Vagina (tissue), 2 donors: ENCODE data around the gene PBX2. TPM values are rescaled to one million over a fixed set of nuclear protein-coding genes. Genes with fewer than 3 reads are reported as not detected.

Source experiments
- DNase-seq, 2 donors: peaks; one replicate each; pipeline ENCODE4 v3.0.0-alpha.2; 2017; ENCODE audit errors: extremely low spot score in 2 of 2
- H3K27ac ChIP-seq: fragments of 200-600 bp; sonication (generic); one replicate; pipeline ENCODE4 v1.5.1; 2019
- H3K27me3 ChIP-seq: fragments of 200-600 bp; sonication (generic); one replicate; pipeline ENCODE4 v1.5.1; 2019
- H3K36me3 ChIP-seq, 2 donors: fragments of 200-600 bp; sonication (generic); one replicate each; pipeline ENCODE4 v1.5.1; 2017 to 2019
- H3K4me1 ChIP-seq: fragments of 200-600 bp; sonication (generic); one replicate; pipeline ENCODE4 v1.5.1; 2019
- H3K4me3 ChIP-seq, 2 donors: fragments of 200-600 bp; sonication (generic); 1 replicate in 1 of 2; 2 replicates in 1 of 2; pipeline ENCODE4 v1.5.1; 2016 to 2019
- H3K9me3 ChIP-seq: fragments of 200-600 bp; sonication (generic); one replicate; pipeline ENCODE4 v1.5.1; 2019
- CTCF ChIP-seq, 3 experiments: fragments of 450-650 bp in 2 of 3; fragments of 200-600 bp in 1 of 3; sonication (generic) in 1 of 3; IDR thresholded peaks; one replicate each; pipeline ENCODE4 v1.5.1; 2017 to 2019; ENCODE audit warnings: antibody characterized with exemption in 3 of 3, mild to moderate bottlenecking in 2 of 3, moderate library complexity in 2 of 3
- POLR2A ChIP-seq, 2 donors: fragments of 450-650 bp; IDR thresholded peaks; one replicate each; pipeline ENCODE4 v1.6.1; 2017; ENCODE audit warnings: antibody characterized with exemption in 2 of 2, mild to moderate bottlenecking in 2 of 2, moderate library complexity in 2 of 2
- POLR2AphosphoS5 ChIP-seq, 2 donors: sonication (generic); formaldehyde crosslinking; IDR thresholded peaks; one replicate each; pipeline ENCODE4 v1.9.0; 2017; ENCODE audit warnings: antibody characterized with exemption in 2 of 2, mild to moderate bottlenecking in 2 of 2, low read depth in 1 of 2; ENCODE audit not compliant: insufficient read depth in 1 of 2
- intact Hi-C: fragments of 100-400 bp; cut with DNase I; formaldehyde crosslinking; loops from one replicate; pipeline ENCODE4 v1.15.1; 2023
- total RNA-seq: library from RNA; depleted of rRNA; stranded (reverse); fragments of >200 nt; gene quantifications from one replicate; pipeline ENCODE4 v1.2.3, GENCODE V29; 2016

PBX2 gene
- total RNA-seq, 1 donor from 2014 or later, result 49.4 TPM

- intact Hi-C loops, result loop anchor here (10.0 kb wide), 1 partner anchor 1021 kb away; the partner anchor contains the start of genes HSD17B8, RING1, RXRB and SLC39A7
- H3K36me3 ChIP-seq, result peaks cover 0 to 29% of the 10 kb centered on the region in 2 donors
- peaks cover 52% of the 10 kb centered on the region for H3K4me1 ChIP-seq
- H3K4me3 ChIP-seq, result no peak within 1 kb of the TSS
- no peaks in the 10 kb centered on the region for H3K27me3 ChIP-seq
- no peak for DNase-seq
- TF ChIP-seq POLR2A (IDR thresholded peaks at IDR 0.05), result no peak
- no peak for TF ChIP-seq CTCF (IDR thresholded peaks at IDR 0.05)
- no peak for TF ChIP-seq POLR2AphosphoS5 (IDR thresholded peaks at IDR 0.05; ENCODE audit: insufficient read depth in 1 of 2, low read depth in 1 of 2)
- peak within 1 kb of the TSS; percentile 99 for H3K27ac ChIP-seq
- no peaks in the 10 kb centered on the region for H3K9me3 ChIP-seq
Observed at GRCh38 chr6:32184084-32184640, 5.8 kb downstream of the PBX2 start, which contains the start of gene AGER. TSS of gene AGER (minus strand) at chr6:32184253. CDS start at chr6:32184222, 31 bp downstream.

- Histone ChIP-seq H3K9me3 (no peaks in the 10 kb centered on the region), H3K27ac (peak overlapping the region; percentile 99), H3K36me3 (peaks cover 0 to 29% of the 10 kb centered on the region in 2 donors), H3K4me3 (no peak overlapping the region), H3K4me1 (peaks cover 52% of the 10 kb centered on the region), H3K27me3 (no peaks in the 10 kb centered on the region)
- intact Hi-C loops, result loop anchor here (10.0 kb wide), 1 partner anchor 1021 kb away; the partner anchor contains the start of genes HSD17B8, RING1, RXRB and SLC39A7
- peak in 1 of 2 donors; percentile 84 for DNase-seq
- TF ChIP-seq CTCF (IDR thresholded peaks at IDR 0.05), result no peak
Observed at GRCh38 chr6:32183483-32184083, 6.4 kb downstream of the PBX2 start.

GRCh38 chr6:32183030-32183429 lies 7.0 kb downstream of the PBX2 start:
- no peak for DNase-seq
- Histone ChIP-seq H3K36me3 (peaks cover 0 to 29% of the 10 kb centered on the region in 2 donors), H3K27me3 (no peaks in the 10 kb centered on the region), H3K4me1 (peaks cover 47% of the 10 kb centered on the region), H3K9me3 (no peaks in the 10 kb centered on the region), H3K4me3 (no peak overlapping the region), H3K27ac (peak overlapping the region; percentile 99)
- TF ChIP-seq POLR2A (IDR thresholded peaks at IDR 0.05) (no peak), CTCF (IDR thresholded peaks at IDR 0.05) (no peak), POLR2AphosphoS5 (IDR thresholded peaks at IDR 0.05; ENCODE audit: insufficient read depth in 1 of 2, low read depth in 1 of 2) (no peak)
- intact Hi-C loops, result loop anchor here (10.0 kb wide), 1 partner anchor 1022 kb away; the partner anchor contains the start of genes HSD17B8, RING1, RXRB and SLC39A7

- Histone ChIP-seq H3K27me3 (no peaks in the 10 kb centered on the region), H3K4me1 (peaks cover 42% of the 10 kb centered on the region), H3K9me3 (no peaks in the 10 kb centered on the region), H3K27ac (peak overlapping the region; percentile 24), H3K36me3 (peaks cover 0 to 27% of the 10 kb centered on the region in 2 donors), H3K4me3 (no peak overlapping the region)
- TF ChIP-seq POLR2A (IDR thresholded peaks at IDR 0.05), result no peak
- no peak for TF ChIP-seq CTCF (IDR thresholded peaks at IDR 0.05)
- TF ChIP-seq POLR2AphosphoS5 (IDR thresholded peaks at IDR 0.05; ENCODE audit: insufficient read depth in 1 of 2, low read depth in 1 of 2), result no peak
- intact Hi-C loops, result loop anchor here (10.0 kb wide), 1 partner anchor 1022 kb away; the partner anchor contains the start of genes HSD17B8, RING1, RXRB and SLC39A7
- no peak for DNase-seq
Observed at GRCh38 chr6:32182555-32182981, 7.4 kb downstream of the PBX2 start.
